PC-3 (cell line): ENCODE measurements around the gene EDC3. TPM values are rescaled to one million over a fixed set of nuclear protein-coding genes. Genes with fewer than 3 reads are reported as not detected.

ENCODE experiments used
- ATAC-seq: fragments of 200-7000 bp; cut with Tn5 transposase; 2 replicates; pipeline ENCODE4 v1.9.1; 2020; ENCODE audit warnings: mild to moderate bottlenecking, moderate library complexity
- BruUV-seq: library from RNA; stranded (reverse); fragments of 400-500 nt; replicated peaks from 2 replicates; lab custom pipeline; 2021; lab: Mats Ljungman, UMichigan
- CTCF ChIA-PET: fragments of 300-600 bp; sonication (Branson Sonifier 250); formaldehyde crosslinking; loops from one replicate; lab custom pipeline; 2022; ENCODE audit warnings: antibody characterized with exemption; lab: Charles Lee
- POLR2A ChIA-PET: fragments of 300-600 bp; sonication (Branson Sonifier 250); formaldehyde crosslinking; loops from one replicate; lab custom pipeline; 2022; ENCODE audit warnings: antibody characterized with exemption; ENCODE audit not compliant: unreplicated experiment; lab: Charles Lee
- DNase-seq: peaks from one replicate; pipeline ENCODE4 v3.0.0-alpha.2; 2015
- H2AFZ ChIP-seq: fragments of 300-600 bp; sonication (generic); 2 replicates; pipeline ENCODE4 v1.6.0; 2016; ENCODE audit warnings: antibody characterized with exemption, low read length
- H3F3A ChIP-seq: fragments of 300-600 bp; sonication (generic); one replicate; pipeline ENCODE4 v1.6.0; 2017; ENCODE audit warnings: antibody characterized with exemption, low read length, control low read depth, mild to moderate bottlenecking; ENCODE audit not compliant: unreplicated experiment
- H3K27ac ChIP-seq: fragments of 300-600 bp; sonication (generic); 2 replicates; pipeline ENCODE4 v1.5.1; 2016; ENCODE audit warnings: mild to moderate bottlenecking, low read length
- H3K27me3 ChIP-seq: fragments of 300-600 bp; sonication (generic); 2 replicates; pipeline ENCODE4 v1.6.1; 2016; ENCODE audit warnings: low read length, mixed read lengths
- H3K36me3 ChIP-seq: fragments of 300-600 bp; sonication (generic); 2 replicates; pipeline ENCODE4 v1.6.1; 2016; ENCODE audit warnings: low read depth, mixed run types, low read length, mixed read lengths
- H3K4me1 ChIP-seq: fragments of 300-600 bp; sonication (generic); 2 replicates; pipeline ENCODE4 v1.5.1; 2016; ENCODE audit warnings: low read length; ENCODE audit not compliant: insufficient read depth
- H3K4me2 ChIP-seq: fragments of 300-600 bp; sonication (generic); 2 replicates; pipeline ENCODE4 v1.6.0; 2016; ENCODE audit warnings: low read length
- H3K4me3 ChIP-seq: fragments of 300-600 bp; sonication (generic); 2 replicates; pipeline ENCODE4 v1.5.1; 2016; ENCODE audit warnings: mild to moderate bottlenecking, low read length, mixed read lengths
- H3K79me2 ChIP-seq: fragments of 300-600 bp; sonication (generic); 2 replicates; pipeline ENCODE4 v1.6.1; 2017; ENCODE audit warnings: low read length, mixed read lengths
- H3K9ac ChIP-seq: fragments of 300-600 bp; sonication (generic); 2 replicates; pipeline ENCODE4 v1.6.0; 2016; ENCODE audit warnings: mild to moderate bottlenecking, low read length
- H3K9me2 ChIP-seq: fragments of 300-600 bp; sonication (generic); replicated peaks from 2 replicates; pipeline ENCODE4 v1.6.1; 2016; ENCODE audit warnings: mixed run types, low read length, mixed read lengths
- H3K9me3 ChIP-seq: fragments of 300-600 bp; sonication (generic); 2 replicates; pipeline ENCODE4 v1.6.1; 2016; ENCODE audit warnings: low read length, mixed read lengths
- H4K20me1 ChIP-seq: fragments of 300-600 bp; sonication (generic); 2 replicates; pipeline ENCODE4 v1.6.1; 2016; ENCODE audit warnings: low read length, mixed read lengths
- EZH2 ChIP-seq: fragments of 300-600 bp; sonication (generic); IDR thresholded peaks from one replicate; pipeline ENCODE4 v1.6.1; 2017; ENCODE audit warnings: antibody characterized with exemption, mild to moderate bottlenecking, low read length; ENCODE audit not compliant: unreplicated experiment
- EZH2phosphoT487 ChIP-seq: fragments of 300-600 bp; sonication (generic); IDR thresholded peaks from 2 replicates; pipeline ENCODE4 v1.6.1; 2018; ENCODE audit warnings: mild to moderate bottlenecking, antibody characterized with exemption, low read length, borderline replicate concordance
- intact Hi-C: fragments of 100-400 bp; cut with micrococcal nuclease; formaldehyde crosslinking; loops from 2 replicates; pipeline ENCODE4 v1.9.0; 2023
- total RNA-seq: library from RNA; depleted of rRNA; stranded (reverse); fragments of >200 nt; gene quantifications from 2 replicates; pipeline ENCODE4 v1.2.3, GENCODE V29; 2014
- TF ChIP-seq, protein P1 (sequence below): fragments of 300-600 bp; sonication (generic); conservative IDR thresholded peaks from 2 replicates; pipeline ENCODE4 v1.5.1; 2017; ENCODE audit warnings: antibody characterized with exemption, low read depth, mild to moderate bottlenecking, low read length

EDC3 gene
- total RNA-seq, 1 experiment from 2014 or later = 9.9 TPM

DNA sequence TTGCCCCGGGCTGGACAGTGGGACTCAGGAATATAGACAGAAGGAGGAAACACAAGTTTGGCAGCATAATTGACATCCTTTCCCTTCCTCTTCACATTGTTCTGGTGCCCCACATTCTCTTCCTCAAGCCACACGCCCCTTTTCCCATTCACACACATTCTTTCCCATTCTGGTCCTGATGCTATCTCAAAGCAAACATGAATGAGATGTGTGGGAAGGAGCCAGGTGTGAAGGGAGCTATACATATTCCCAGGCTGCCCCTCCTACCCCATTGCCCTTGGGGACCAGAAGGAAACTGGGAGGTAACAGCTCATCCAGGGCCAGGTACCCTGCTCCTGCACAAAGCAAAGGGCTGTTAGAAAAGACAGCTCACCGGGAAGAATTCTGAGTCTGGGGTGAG lies 103.6 kb downstream of the EDC3 start:
- Histone ChIP-seq H3K9me2 (no peaks in the 10 kb centered on the region), H3K27me3 (no peaks in the 10 kb centered on the region), H3K4me1 (no peaks in the 10 kb centered on the region), H3K36me3 (peaks cover 31% of the 10 kb centered on the region; the same call in 1 of the 2 replicates), H4K20me1 (no peaks in the 10 kb centered on the region), H3K4me3 (no peak overlapping the region), H3K4me2 (no peak overlapping the region), H3K9me3 (no peaks in the 10 kb centered on the region), H2AFZ (no peak overlapping the region), H3K9ac (no peak overlapping the region), H3F3A (no peaks in the 10 kb centered on the region), H3K27ac (no peak overlapping the region), H3K79me2 (no peaks in the 10 kb centered on the region)
- CTCF ChIA-PET = no interaction called here
- no TSS peak for BruUV-seq
- intact Hi-C loops = no loop called here
- DNase-seq (no peak), ATAC-seq (no peak)
- TF ChIP-seq EZH2phosphoT487 (no peak), EZH2 (no peak)
- TF ChIP-seq, protein P1, sequence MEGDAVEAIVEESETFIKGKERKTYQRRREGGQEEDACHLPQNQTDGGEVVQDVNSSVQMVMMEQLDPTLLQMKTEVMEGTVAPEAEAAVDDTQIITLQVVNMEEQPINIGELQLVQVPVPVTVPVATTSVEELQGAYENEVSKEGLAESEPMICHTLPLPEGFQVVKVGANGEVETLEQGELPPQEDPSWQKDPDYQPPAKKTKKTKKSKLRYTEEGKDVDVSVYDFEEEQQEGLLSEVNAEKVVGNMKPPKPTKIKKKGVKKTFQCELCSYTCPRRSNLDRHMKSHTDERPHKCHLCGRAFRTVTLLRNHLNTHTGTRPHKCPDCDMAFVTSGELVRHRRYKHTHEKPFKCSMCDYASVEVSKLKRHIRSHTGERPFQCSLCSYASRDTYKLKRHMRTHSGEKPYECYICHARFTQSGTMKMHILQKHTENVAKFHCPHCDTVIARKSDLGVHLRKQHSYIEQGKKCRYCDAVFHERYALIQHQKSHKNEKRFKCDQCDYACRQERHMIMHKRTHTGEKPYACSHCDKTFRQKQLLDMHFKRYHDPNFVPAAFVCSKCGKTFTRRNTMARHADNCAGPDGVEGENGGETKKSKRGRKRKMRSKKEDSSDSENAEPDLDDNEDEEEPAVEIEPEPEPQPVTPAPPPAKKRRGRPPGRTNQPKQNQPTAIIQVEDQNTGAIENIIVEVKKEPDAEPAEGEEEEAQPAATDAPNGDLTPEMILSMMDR = no peak
- POLR2A ChIA-PET = no interaction called here

DNA sequence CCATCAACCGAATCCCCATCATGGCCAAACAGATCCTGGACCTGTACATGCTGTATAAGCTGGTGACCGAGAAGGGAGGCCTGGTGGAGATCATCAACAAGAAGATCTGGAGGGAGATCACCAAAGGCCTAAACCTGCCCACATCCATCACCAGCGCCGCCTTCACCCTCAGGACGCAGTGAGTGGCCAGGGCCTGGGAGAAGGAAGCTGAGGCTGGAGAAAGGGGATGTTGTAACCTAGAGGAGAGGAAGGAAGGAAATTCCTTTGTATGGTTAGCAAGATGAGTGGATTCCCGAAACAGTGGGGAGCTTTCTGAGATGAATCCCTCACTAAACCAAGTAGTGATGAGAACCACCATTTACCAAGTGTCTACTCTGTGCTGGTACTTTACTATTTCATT lies 106.0 kb downstream of the EDC3 start:
- no peaks in the 10 kb centered on the region for H4K20me1 ChIP-seq
- POLR2A ChIA-PET = no interaction called here
- TF ChIP-seq EZH2 (no peak), EZH2phosphoT487 (no peak)
- TF ChIP-seq, protein P1 = no peak
- ATAC-seq (no peak), DNase-seq (no peak)
- no peak overlapping the region for H3K4me2 ChIP-seq
- no peak overlapping the region for H3K9ac ChIP-seq
- H3K9me2 ChIP-seq = no peaks in the 10 kb centered on the region
- peaks cover 39% of the 10 kb centered on the region; the same call in 1 of the 2 replicates for H3K36me3 ChIP-seq
- intact Hi-C loops = no loop called here
- no peak overlapping the region for H3K27ac ChIP-seq
- no peak overlapping the region for H3K4me3 ChIP-seq
- BruUV-seq = no TSS peak
- H2AFZ ChIP-seq = no peak overlapping the region
- no peaks in the 10 kb centered on the region for H3K4me1 ChIP-seq
- no peaks in the 10 kb centered on the region for H3K27me3 ChIP-seq
- CTCF ChIA-PET = no interaction called here
- no peaks in the 10 kb centered on the region for H3F3A ChIP-seq
- no peaks in the 10 kb centered on the region for H3K9me3 ChIP-seq
- H3K79me2 ChIP-seq = no peaks in the 10 kb centered on the region

DNA sequence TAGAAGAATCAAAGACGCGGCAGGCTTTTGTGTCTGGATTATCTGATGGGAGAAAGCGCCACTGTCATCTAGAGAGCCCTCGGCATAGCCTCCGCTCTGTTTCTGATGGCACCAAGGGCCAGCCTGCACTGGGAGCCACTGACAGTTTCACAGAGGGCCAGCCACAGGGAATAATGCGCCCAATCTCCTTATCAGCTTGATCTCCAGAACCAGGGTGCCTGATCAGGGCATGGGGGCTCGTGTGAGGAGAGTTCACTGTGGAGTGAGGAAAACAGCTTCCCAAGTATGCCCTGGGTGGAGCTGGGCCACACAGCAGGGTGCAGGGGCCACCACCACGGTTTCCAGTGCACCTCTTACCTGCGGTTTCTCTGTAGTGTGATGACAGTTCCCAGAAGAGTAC lies 110.0 kb downstream of the EDC3 start:
- no peaks in the 10 kb centered on the region for H3K27me3 ChIP-seq
- no peaks in the 10 kb centered on the region for H3K79me2 ChIP-seq
- TF ChIP-seq, protein P1 = no peak
- no peak for TF ChIP-seq EZH2
- no peak for TF ChIP-seq EZH2phosphoT487
- no peaks in the 10 kb centered on the region for H3K9me2 ChIP-seq
- H3F3A ChIP-seq = no peaks in the 10 kb centered on the region
- no peaks in the 10 kb centered on the region for H3K9me3 ChIP-seq
- H2AFZ ChIP-seq = no peak overlapping the region
- H3K4me2 ChIP-seq = no peak overlapping the region
- no peak overlapping the region for H3K4me3 ChIP-seq
- H3K36me3 ChIP-seq = peaks cover 17% of the 10 kb centered on the region; the same call in 1 of the 2 replicates
- ChIA-PET POLR2A (no interaction called here), CTCF (no interaction called here)
- BruUV-seq = no TSS peak
- no peak overlapping the region for H3K9ac ChIP-seq
- intact Hi-C loops = no loop called here
- no peaks in the 10 kb centered on the region for H3K4me1 ChIP-seq
- ATAC-seq (no peak), DNase-seq (no peak)
- no peaks in the 10 kb centered on the region for H4K20me1 ChIP-seq
- H3K27ac ChIP-seq = no peak overlapping the region
